GM12801 (cell line): ENCODE measurements around the gene DAW1.

Experiments used
- TF ChIP-seq, protein P1 (sequence below): IDR thresholded peaks from one replicate; pipeline ENCODE4 v1.5.1; 2011; ENCODE audit warnings: control low read depth; ENCODE audit not compliant: insufficient read length; ENCODE audit errors: extremely low read depth

The DAW1 gene

DNA sequence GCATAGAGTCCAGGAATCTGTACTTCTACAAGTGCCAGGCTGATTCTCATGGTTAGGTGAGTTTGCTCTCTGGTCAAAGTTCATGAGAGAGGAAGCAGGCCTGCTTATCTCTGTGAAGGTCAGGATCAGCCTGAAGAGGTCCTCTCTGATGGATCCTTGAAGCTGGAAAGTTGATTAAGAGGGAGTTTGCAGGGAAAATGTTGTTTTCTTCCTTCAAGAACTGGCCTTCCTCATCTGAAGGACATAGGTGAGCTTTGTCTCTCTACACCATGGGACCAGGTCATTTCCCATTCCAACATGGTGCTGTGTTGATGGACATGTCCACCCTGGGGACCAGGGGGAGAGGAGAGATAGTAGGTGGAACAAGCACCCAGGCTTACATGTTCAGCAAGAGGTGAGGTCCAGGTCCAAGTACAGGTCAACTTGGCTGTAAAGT, 42.9 kb upstream of the DAW1 start:
- TF ChIP-seq, protein P1, sequence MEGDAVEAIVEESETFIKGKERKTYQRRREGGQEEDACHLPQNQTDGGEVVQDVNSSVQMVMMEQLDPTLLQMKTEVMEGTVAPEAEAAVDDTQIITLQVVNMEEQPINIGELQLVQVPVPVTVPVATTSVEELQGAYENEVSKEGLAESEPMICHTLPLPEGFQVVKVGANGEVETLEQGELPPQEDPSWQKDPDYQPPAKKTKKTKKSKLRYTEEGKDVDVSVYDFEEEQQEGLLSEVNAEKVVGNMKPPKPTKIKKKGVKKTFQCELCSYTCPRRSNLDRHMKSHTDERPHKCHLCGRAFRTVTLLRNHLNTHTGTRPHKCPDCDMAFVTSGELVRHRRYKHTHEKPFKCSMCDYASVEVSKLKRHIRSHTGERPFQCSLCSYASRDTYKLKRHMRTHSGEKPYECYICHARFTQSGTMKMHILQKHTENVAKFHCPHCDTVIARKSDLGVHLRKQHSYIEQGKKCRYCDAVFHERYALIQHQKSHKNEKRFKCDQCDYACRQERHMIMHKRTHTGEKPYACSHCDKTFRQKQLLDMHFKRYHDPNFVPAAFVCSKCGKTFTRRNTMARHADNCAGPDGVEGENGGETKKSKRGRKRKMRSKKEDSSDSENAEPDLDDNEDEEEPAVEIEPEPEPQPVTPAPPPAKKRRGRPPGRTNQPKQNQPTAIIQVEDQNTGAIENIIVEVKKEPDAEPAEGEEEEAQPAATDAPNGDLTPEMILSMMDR: no peak

DNA sequence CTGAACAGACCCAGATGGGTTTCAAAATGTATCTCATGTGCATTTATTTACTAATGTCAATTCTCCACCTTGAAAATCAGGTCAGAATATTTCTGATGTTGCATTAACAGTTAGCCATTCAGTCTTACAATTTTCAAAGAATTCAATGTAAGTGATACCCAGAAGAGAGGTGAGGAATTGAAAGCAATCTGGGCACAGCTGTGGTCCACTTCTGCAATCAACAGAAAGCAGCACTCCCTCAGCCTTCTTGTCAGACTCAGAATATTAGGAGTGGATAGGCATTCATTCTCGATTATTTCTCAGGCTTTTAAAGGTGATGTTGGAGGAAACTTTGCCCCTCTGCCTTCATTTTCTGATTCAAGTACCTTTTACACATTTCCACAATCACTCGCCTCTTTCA, 42.1 kb upstream of the DAW1 start:
- TF ChIP-seq, protein P1: no peak

DNA sequence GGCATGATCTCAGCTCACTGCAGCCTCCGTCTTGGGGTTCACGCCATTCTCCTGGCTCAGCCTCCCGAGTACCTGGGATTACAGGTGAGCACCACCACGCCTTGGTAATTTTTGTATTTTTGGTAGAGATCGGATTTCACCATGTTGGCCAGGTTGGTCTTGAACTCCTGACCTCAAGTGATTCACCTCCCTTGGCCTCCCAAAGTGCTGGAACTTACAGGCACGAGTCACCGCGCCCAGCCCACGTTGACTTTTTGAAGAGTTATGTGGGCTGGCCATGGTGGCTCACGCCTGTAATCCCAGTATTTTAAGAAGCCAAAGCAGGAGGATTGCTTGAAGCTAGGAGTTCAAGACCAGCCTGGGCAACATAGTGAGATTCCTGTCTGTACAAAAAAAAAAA, 37.0 kb upstream of the DAW1 start:
- TF ChIP-seq, protein P1: no peak

DNA sequence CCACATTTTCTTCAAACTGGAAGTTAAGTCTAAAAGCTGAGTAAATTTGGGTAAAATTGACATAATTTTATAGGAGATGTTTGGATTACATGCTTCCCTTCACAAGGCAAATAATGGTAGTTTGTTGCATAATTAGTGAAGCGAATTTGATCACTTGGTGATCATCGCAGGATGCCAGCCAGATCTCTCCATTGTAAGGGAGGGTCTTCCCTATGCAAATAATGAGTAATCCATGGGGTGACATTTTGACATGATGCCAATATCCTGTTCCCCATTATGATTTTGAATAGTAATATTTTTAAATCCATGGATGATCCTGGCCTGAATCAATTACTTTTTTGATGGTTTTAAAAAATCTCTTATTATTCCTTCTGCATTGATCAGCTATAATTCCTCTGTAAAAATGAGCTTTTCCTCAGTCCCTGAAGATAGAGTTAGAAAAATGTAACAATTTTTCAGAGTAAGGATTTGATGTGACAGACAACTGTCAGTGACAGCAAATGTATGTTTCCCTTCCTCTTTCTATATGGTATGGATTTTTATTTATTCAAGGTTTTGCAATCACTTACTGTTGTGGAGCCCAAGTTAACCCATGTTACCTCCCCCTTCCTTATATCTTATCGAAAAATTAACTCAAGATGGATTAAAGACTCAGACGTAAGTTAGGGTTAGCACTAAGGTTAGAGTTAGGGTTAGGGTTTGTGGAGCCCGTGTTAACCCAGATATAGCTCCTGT, 36.3 kb upstream of the DAW1 start:
- TF ChIP-seq, protein P1: no peak

DNA sequence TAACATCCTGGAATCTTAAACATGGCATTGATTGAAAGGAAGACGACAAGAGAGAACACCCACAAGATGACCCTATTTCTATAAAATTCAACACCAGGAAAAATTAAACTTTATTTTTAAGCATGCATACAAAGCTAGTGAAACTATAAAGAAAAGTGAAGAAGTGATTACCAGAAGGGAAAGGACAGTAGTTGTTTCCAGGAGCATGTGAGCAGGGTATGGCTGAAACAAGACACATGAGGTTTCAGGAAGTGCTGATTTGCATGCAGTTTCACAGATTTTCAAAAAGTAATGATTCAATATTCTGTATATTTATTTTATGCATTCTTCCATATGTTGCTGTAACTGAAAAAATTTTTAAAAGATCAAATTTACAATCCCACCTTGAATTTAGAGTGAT, 24.6 kb upstream of the DAW1 start:
- TF ChIP-seq, protein P1: no peak

DNA sequence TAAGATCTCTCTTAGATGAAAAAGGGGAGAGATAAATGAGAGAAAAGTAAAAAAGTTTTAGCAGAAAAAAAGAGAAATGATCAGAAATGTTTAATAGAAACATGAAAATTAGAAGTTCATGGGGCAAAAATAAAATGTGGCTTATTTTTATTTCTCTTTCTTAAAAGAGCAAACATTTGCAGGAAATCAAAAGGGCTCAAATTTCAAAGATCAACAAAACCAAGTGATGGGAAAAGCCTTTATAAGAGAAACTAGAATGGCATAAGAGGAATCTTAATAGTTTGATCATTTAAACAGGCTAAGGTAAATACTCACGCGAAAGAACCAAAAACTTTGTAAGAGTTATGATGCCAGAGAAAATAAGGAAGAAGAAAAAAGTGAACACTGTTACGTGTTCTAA, 23.3 kb upstream of the DAW1 start:
- TF ChIP-seq, protein P1: no peak

DNA sequence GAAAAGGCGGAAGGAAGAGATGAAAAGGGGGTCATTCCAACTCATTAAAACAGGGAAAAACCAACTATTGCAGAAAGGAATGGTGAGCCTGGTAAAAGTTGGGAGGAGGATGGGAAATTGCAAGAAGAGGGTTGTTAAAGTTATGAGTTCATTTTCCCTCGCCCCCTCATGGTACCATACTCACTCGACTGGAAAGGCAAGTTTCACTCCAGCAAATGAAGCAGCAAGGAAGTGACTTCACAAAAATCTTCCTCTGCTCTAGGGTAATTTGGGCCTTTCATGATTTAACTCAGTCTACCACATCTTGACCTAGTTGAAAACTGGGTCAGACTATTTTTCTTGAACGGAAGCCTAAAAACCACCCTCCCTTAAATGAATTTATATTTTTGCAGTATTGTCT, 22.8 kb upstream of the DAW1 start:
- TF ChIP-seq, protein P1: no peak
